Upper lobe of right lung (tissue), 1 donor: ENCODE measurements around the gene PTH2. TPM values are rescaled to one million over a fixed set of nuclear protein-coding genes. Genes with fewer than 3 reads are reported as not detected.

Experiments used
- ATAC-seq: fragments of 200-7000 bp; cut with Tn5 transposase; one replicate; pipeline ENCODE4 v1.9.1; 2020; ENCODE audit warnings: mild to moderate bottlenecking, moderate library complexity
- DNase-seq: peaks from one replicate; pipeline ENCODE4 v3.0.0-alpha.2; 2020
- H3K27ac ChIP-seq: fragments of 200-600 bp; one replicate; pipeline ENCODE4 v1.8.0; 2022
- H3K27me3 ChIP-seq: fragments of 200-600 bp; one replicate; pipeline ENCODE4 v1.8.0; 2022; ENCODE audit warnings: mild to moderate bottlenecking
- H3K36me3 ChIP-seq: fragments of 200-600 bp; one replicate; pipeline ENCODE4 v1.8.0; 2022
- H3K4me1 ChIP-seq: fragments of 200-600 bp; one replicate; pipeline ENCODE4 v1.8.0; 2022
- H3K4me3 ChIP-seq: fragments of 200-600 bp; one replicate; pipeline ENCODE4 v1.8.0; 2022; ENCODE audit warnings: mild to moderate bottlenecking
- H3K9me3 ChIP-seq: fragments of 200-600 bp; one replicate; pipeline ENCODE4 v1.8.0; 2022
- intact Hi-C: fragments of 100-400 bp; cut with DNase I; formaldehyde crosslinking; loops from one replicate; pipeline ENCODE4 v1.11.0; 2022
- total RNA-seq: library from RNA; stranded (reverse); fragmentation: NEBNext Ultra II Directional; extraction: Animal tissue kit (Norgen Biotek cat#: 25700); gene quantifications from one replicate; pipeline ENCODE4 v1.2.1, GENCODE V29; 2021
- TF ChIP-seq, protein P1 (sequence below): fragments of 200-600 bp; IDR thresholded peaks from one replicate; pipeline ENCODE4 v1.8.0; 2022; ENCODE audit warnings: antibody characterized with exemption
- donor health status: DM: no; HTN: yes; CAD: no; lungs with severe emphysema.

The PTH2 gene
- total RNA-seq, 1 donor from 2014 or later = not detected

DNA sequence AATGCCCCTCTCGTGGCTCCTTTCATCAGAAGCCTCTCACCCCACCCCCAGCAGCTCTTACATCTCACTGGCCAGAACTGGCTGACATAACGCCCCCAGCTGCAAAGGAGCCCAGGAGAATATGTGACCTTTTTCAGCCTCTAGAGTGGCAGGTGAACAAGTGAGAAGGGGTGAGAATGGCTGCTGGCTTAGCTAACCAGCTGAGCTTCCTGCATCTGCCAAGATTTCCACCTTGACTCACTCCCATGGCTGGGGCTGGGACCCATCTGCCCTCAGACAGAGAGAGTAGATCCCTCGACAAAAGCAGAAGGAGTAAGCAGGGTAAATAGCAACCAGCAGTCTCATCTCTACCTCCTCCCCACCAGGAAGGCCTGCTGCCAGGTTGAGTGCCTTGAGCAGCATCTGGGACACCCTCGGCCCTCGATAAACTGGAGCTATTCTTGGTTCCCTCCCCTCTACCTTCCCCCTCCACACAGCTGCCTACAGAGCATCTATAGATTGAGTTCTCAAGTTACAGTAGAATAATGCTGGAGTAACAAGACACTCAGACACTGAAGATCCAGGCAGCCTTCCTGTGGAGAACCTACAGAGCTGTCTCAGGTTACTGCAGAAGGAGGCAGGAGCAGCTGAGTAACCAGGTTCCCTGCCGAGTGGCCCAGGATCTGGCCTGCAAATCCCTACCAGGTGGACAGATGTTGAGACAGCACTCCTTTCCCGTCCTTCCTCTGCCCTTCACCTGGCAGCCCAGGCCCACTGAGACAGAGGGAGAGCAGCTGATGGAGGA is 19.6 kb downstream of the PTH2 start:
- intact Hi-C loops = no loop called here
- ATAC-seq (no peak), DNase-seq (no peak)
- no peaks in the 10 kb centered on the region for H3K36me3 ChIP-seq
- no peaks in the 10 kb centered on the region for H3K4me1 ChIP-seq
- no peak overlapping the region for H3K4me3 ChIP-seq
- H3K9me3 ChIP-seq = no peaks in the 10 kb centered on the region
- H3K27me3 ChIP-seq = no peaks in the 10 kb centered on the region
- no peak overlapping the region for H3K27ac ChIP-seq
- TF ChIP-seq, protein P1, sequence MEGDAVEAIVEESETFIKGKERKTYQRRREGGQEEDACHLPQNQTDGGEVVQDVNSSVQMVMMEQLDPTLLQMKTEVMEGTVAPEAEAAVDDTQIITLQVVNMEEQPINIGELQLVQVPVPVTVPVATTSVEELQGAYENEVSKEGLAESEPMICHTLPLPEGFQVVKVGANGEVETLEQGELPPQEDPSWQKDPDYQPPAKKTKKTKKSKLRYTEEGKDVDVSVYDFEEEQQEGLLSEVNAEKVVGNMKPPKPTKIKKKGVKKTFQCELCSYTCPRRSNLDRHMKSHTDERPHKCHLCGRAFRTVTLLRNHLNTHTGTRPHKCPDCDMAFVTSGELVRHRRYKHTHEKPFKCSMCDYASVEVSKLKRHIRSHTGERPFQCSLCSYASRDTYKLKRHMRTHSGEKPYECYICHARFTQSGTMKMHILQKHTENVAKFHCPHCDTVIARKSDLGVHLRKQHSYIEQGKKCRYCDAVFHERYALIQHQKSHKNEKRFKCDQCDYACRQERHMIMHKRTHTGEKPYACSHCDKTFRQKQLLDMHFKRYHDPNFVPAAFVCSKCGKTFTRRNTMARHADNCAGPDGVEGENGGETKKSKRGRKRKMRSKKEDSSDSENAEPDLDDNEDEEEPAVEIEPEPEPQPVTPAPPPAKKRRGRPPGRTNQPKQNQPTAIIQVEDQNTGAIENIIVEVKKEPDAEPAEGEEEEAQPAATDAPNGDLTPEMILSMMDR = no peak

- no peak overlapping the region for H3K4me3 ChIP-seq
- no peaks in the 10 kb centered on the region for H3K4me1 ChIP-seq
- DNase-seq (no peak), ATAC-seq (no peak)
- H3K9me3 ChIP-seq = no peaks in the 10 kb centered on the region
- intact Hi-C loops = no loop called here
- TF ChIP-seq, protein P1 = no peak
- H3K27me3 ChIP-seq = no peaks in the 10 kb centered on the region
- no peak overlapping the region for H3K27ac ChIP-seq
- H3K36me3 ChIP-seq = no peaks in the 10 kb centered on the region
Measured at GRCh38 chr19:49400029-49400428, 23.2 kb downstream of the PTH2 start.

DNA sequence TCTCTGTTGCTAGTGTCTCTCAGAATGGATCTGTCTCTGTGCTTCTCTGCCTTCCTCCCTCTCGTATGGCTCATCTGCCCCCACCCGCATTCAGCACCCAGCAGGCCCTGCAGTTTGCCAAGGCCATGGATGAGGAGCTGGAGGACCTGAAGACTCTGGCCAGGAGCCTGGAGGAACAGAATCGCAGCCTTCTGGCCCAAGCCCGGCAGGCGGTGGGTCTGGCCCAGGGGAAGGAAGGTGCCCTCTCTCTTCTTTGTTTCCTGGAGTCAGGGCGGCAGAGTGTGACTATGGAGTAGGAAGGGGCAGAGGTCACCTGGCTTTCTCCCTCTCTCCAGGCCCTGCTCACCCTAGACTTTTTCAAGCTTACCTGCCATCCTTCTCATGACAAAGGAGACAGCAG is 24.3 kb downstream of the PTH2 start:
- TF ChIP-seq, protein P1 = no peak
- H3K4me1 ChIP-seq = no peaks in the 10 kb centered on the region
- H3K9me3 ChIP-seq = no peaks in the 10 kb centered on the region
- no peak overlapping the region for H3K4me3 ChIP-seq
- no peak for DNase-seq
- intact Hi-C loops = no loop called here
- H3K27me3 ChIP-seq = no peaks in the 10 kb centered on the region
- H3K36me3 ChIP-seq = no peaks in the 10 kb centered on the region
- no peak for ATAC-seq
- H3K27ac ChIP-seq = no peak overlapping the region

DNA sequence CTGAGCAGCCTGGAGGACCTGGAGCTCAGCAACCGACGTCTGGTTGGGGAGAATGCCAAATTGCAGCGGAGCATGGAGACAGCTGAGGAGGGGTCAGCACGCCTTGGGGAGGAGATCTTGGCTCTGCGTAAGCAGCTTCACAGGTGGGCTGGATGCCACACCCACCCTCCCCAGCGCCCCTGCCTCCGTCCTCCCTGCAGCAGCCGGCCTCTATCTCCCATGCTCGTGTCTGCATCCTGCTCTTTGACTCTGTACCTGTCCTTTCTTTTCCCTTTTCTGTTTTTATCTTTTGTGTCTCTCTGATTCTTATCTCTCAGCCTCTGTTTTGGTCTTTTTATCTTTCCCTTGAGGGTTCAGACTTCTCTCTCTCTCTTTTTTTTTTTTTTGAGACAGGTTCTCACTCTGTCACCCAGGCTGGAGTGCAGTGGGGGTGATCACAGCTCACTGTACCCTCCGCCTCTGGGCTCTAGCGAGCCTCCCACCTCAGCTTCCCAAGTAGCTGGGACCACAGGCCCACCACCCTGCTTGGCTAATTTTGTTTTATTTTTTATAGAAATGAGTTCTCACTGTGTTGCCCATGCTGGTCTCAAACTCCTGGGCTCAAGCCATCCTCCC is 25.1 kb downstream of the PTH2 start:
- DNase-seq (no peak), ATAC-seq (no peak)
- Histone ChIP-seq H3K9me3 (no peaks in the 10 kb centered on the region), H3K27me3 (no peaks in the 10 kb centered on the region), H3K27ac (no peak overlapping the region), H3K4me3 (no peak overlapping the region), H3K36me3 (no peaks in the 10 kb centered on the region), H3K4me1 (no peaks in the 10 kb centered on the region)
- intact Hi-C loops = no loop called here
- TF ChIP-seq, protein P1 = no peak

DNA sequence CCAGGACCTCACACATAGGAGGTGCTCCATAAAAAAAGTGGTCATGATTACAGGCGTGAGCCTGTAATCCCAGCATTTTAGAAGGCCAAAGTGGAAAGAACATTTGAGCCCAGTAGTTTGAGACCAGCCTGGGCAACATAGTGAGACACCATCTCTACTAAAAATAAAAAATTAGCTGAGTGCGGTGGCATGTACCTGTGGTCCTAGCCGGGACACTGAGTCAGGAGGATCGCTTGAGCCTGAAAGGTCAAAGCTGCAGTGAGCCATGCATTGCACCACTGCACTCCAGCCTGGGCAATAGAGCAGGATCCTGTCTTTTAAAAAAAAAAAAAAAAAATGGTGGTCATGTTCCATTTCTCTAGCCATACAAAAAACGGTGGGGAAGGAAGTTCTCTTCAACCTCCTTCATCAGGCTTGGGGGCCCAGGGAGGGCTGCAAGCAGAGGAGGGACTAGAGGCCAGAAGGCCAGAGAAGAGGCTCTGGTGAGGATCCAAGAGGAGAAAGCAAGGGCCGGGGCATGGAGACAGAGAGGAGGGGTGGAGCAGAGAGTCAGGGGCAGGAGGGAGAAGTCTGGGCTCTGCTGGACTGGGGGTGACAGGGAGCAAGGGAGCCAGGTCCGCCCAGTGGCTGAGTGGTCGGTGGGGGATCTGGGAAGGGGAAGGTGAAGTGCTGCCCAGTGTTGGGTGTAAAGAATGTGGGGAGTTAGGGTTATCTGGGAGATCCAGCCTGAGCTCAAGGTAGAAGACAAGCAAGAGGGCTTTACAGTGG is 26.3 kb downstream of the PTH2 start:
- H3K4me3 ChIP-seq = no peak overlapping the region
- ATAC-seq = no peak
- TF ChIP-seq, protein P1 = no peak
- no peaks in the 10 kb centered on the region for H3K4me1 ChIP-seq
- intact Hi-C loops = no loop called here
- H3K36me3 ChIP-seq = no peaks in the 10 kb centered on the region
- DNase-seq = no peak
- no peaks in the 10 kb centered on the region for H3K27me3 ChIP-seq
- H3K9me3 ChIP-seq = no peaks in the 10 kb centered on the region
- no peak overlapping the region for H3K27ac ChIP-seq
